Measurements from ENCODE around the gene SETD5.

GRCh38 chr3:9347887-9348286 is 49.5 kb upstream of the SETD5 start:
- no peak for TF ChIP-seq CTCF (conservative IDR thresholded peaks at IDR 0.05; ENCODE audit: low read length)
- TF ChIP-seq EZH2phosphoT487 (IDR thresholded peaks at IDR 0.05; ENCODE audit: borderline replicate concordance) = no peak

All from Loucy (cell line).